ENCODE results near the gene YJEFN3.

YJEFN3 gene

DNA sequence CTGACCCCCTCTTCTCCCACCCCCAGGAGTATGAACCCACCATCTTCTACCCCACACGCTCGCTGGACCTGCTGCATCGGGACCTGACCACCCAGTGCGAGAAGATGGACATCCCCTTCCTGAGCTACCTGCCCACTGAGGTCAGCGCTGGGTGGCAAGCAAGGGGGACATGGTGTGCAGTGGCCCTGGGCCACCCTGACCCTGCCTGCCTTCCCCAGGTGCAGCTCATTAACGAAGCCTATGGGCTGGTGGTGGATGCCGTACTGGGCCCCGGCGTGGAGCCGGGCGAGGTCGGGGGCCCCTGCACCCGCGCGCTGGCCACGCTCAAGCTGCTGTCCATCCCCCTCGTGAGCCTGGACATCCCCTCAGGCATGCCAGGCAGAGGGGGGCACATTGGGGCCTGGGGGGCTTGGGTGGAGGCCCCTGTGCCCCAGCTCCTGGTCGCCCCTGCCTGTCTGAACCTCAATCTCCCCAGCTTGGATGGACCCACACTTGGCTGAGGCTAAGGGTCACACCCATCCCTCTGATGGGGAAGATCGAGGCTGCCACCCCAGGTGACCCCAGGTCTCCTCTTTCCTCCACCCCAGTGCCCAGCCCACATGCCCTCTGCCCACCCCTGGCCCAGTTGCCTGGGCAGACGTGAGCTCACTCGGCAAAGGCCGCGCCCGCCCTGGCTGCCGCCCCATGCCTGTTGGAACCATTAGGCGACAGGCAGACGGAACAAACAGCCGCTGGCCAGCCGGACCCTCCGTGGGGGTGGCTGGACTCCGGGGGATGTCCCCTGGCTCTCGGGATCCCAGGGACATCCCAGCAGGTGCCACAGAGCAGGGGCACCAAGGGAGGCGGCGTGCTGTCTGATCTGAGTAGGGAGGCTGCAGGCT is 6.8 kb downstream of the YJEFN3 start:
- in situ Hi-C loops (cut with MboI; ENCODE audit: low sequenced_read_pairs): loop anchor here (25.0 kb wide), 1 partner anchor 752 kb away; no protein-coding TSS in a partner anchor

DNA sequence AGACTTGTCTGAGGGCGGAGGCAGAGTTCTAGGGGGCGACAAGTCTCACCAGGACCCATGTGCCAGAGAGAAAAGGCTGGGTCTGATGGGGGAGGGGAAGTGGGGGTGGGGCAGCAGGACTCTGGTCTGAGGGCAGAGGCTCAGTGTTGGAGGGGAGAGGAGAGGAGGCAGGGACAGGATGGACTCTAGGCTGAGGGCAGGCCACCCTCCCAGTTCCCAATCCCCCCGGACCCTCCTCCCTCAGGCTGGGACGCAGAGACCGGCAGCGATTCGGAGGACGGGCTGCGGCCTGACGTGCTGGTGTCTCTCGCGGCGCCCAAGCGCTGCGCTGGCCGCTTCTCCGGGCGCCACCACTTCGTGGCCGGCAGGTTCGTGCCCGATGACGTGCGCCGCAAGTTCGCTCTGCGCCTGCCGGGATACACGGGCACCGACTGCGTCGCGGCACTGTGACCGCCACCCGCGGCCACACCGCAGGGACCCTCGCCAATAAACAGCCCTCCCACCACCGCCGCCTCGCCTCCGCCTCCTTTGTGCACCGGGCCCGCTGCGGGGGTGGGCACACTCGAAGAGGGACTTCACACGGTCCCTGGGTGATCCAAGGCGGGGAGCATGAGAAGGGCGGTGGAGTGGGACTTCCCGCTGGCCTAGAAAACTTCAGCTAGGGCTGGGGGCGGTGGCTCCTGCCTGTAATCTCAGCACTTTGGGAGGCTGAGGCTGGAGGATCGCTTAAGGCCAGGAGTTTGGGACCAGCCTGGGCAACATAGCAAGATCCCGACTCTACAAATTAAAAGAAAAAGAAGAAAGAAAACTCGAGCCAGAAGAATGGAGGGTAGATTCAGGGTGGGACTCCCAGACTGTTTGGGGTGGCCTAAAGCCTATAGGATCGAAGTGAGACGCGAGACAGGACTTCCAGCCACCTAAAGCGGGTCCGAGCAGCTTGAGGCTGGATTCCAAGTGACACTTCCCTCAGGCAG is 8.7 kb downstream of the YJEFN3 start:
- in situ Hi-C loops (cut with MboI; ENCODE audit: low sequenced_read_pairs): loop anchor here (25.0 kb wide), 1 partner anchor 750 kb away; no protein-coding TSS in a partner anchor

DNA sequence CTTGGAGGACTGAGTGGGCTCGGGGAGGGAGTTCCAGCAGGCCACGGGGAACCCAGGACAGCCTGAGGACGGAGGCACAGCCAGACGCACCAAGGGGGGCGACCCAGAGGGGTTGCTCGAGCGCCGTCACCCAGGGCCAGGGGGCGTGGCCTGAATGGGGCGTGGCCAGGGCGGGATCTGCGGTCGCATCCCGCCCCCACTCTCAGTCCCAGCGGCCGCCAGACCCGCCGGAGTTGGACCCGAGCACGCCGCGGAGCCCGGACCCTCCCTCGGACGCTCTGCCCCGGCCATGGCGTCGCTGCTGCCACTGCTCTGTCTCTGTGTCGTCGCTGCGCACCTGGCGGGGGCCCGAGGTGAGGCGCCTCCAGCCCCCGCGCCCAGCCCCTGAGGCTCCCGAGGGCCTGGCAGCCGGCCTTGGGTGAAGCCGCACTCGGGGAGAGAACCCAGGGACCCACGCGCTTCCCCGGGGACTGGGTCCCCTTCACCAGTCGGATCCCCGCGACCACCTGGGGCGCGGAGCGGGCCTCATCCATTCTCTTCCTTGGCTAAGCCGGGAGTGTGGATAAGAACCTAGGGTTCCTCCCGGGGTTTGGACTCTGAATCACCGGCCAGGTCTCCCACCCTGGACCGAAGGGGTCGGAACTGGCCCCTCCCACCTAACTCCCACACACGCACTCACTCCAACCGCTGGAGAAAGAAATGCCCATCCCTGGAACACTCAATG is 9.5 kb downstream of the YJEFN3 start, which contains the start of gene CILP2:
Gene CILP2, plus strand, starts transcription at position 205 of the 724 bp plus-strand sequence. Its CDS starts 85 bp downstream, at position 290.
- in situ Hi-C loops (cut with MboI; ENCODE audit: low sequenced_read_pairs): loop anchor here (25.0 kb wide), 1 partner anchor 749 kb away; no protein-coding TSS in a partner anchor

DNA sequence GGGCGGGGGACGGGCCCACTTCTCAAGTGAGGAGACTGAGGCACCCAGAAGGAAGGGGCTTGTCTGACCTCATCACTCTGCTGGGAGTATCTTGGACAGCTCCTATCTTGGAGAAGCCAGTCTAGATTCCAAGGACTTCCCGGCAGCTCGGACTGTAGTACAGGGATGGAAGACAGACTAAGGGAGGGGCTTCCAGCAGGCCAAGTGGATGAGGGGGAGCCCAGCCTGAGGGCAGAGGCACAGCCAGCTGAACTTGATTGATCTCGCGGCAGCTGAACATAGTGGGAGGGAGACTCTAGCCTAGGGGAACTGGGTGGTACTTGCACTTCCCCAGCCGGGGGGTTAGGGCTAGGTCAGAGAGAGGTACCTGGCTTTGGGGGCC is 10.1 kb downstream of the YJEFN3 start:
- in situ Hi-C loops (cut with MboI; ENCODE audit: low sequenced_read_pairs): loop anchor here (25.0 kb wide), 1 partner anchor 749 kb away; no protein-coding TSS in a partner anchor

DNA sequence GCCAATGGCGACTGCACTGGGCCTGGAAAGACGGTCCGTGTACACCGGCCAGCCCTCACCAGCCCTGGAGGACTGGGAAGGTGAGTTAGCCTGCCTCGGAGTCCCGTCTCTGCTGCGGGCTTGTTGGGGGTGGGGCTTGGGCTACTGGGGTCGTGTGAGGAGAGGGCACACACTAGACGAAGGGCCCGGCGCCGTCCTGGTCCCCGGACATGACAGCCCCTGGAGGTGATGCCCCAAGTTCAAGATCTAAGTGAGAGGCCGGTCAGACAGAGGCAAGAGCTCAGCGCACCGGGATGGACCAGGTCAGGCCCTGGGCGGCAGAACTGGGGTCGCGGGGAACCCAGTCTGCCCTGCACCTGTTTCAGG is 11.0 kb downstream of the YJEFN3 start:
- in situ Hi-C loops (cut with MboI; ENCODE audit: low sequenced_read_pairs): loop anchor here (10.0 to 25.0 kb wide), 2 partner anchors 105 to 748 kb away; partner anchors contain the start of gene GMIP

DNA sequence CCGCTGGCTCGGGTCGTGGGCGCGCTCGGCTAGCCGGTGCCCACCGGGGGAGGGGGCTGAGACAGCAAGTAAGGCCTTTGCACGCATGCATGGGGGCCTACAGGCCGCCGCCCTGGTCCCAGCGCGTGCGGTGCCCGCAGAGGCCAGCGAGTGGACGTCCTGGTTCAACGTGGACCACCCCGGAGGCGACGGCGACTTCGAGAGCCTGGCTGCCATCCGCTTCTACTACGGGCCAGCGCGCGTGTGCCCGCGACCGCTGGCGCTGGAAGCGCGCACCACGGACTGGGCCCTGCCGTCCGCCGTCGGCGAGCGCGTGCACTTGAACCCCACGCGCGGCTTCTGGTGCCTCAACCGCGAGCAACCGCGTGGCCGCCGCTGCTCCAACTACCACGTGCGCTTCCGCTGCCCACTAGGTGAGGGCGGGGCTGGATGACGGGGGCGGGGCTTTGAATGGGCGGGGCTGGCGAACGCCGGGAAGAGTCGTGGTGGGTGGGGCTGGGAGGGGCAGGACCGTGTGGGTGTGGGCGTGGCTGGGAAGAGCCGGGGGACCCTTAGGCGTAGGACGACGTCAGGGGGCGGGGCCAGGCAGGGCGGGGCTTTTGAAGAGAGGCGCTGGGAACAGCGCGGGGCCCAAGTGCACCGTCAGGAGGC is 11.5 kb downstream of the YJEFN3 start:
- in situ Hi-C loops (cut with MboI; ENCODE audit: low sequenced_read_pairs): loop anchor here (10.0 to 25.0 kb wide), 2 partner anchors 105 to 747 kb away; partner anchors contain the start of gene GMIP

DNA sequence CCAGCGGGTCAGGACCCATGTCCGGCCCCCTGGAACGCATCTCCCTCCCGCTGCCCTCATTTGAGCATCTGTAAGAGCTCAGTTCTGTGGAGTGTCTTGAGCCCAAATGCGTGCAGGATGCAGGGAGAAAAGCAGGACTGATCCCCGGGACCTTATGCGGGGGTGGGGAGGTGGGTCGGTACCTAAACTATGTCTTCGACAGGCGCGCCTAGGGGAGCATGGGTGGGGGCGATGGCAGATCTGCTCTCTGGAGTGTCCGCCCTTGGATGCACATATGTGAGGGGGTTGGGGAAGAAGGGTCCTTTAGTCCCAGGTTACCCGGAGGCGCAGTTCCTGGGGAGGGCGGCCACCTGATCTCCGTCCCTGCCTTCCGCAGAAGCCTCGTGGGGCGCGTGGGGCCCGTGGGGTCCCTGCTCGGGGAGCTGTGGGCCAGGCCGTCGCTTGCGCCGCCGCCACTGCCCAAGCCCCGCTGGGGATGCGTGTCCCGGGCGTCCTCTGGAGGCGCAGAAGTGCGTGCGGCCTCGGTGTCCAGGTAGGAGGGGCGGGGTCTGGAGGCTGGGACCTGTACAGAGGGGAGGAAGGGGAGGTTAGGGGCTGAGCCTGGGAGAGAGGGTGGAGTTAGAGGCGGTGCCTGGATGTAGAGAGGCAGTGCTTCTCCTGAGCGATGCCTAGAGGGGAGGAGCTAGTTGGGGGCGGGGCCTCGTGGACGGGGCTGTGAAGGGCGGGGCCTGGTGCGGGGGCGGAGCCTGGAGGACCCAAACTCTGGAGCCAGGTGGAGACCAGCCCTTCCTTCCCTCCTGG is 12.2 kb downstream of the YJEFN3 start:
- in situ Hi-C loops (cut with MboI; ENCODE audit: low sequenced_read_pairs): loop anchor here (10.0 to 25.0 kb wide), 2 partner anchors 104 to 746 kb away; partner anchors contain the start of gene GMIP

DNA sequence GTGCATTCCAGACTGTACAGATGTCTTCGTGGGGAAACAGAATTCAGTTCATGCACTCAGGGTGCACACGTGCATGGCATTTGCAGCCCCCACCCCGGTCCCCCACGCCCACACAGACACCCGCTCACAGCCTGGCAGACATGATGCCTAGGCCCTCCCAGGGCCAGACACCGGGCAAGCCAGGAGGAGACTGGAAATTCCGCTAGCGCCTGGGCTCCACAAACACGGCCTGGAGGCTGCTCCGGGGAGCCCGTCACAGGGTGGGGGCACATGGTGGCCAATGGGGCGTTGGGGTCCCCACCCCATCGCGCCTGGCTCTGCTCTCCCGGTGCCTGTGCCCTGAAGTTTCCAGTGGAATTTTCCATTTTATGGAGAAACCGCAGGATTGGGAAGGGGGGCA is 12.9 kb downstream of the YJEFN3 start:
- in situ Hi-C loops (cut with MboI; ENCODE audit: low sequenced_read_pairs): loop anchor here (10.0 to 25.0 kb wide), 2 partner anchors 103 to 746 kb away; partner anchors contain the start of gene GMIP

DNA sequence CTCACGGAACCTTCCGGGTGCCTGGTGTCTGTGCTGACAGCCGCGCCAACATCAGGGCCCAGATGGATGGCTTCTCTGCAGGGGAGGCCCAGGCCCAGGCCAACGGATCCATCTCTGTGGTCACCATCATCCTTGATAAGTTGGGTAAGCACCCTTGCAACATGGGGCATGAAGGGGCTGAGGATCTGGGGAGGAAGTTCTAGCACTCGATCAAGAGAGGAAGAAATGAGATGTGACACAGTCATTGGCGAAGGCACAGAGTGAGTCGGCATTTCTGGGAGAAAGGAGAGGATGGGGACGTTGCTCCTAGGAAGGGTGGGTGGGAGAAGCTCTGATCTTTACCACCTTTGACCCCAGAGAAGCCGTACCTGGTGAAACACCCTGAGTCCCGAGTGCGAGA is 13.8 kb downstream of the YJEFN3 start:
- in situ Hi-C loops (cut with MboI; ENCODE audit: low sequenced_read_pairs): loop anchor here (10.0 to 25.0 kb wide), 2 partner anchors 102 to 745 kb away; partner anchors contain the start of gene GMIP

DNA sequence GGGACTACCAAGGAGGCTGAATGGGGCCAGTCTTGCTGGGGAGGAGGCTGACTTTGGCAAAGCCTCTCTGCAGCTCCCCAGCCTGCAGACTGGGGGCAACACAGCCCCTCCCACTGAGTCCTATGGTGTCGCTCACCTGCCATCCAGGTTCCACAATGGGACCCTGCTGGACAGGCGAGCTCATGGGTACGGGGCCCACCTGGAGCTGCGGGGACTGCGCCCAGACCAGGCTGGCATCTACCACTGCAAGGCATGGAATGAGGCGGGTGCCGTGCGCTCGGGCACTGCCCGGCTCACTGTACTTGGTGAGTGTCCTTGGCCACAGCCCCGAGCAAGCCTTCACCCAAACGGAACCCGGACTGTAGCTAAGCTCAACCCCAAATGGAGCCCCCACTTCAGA is 14.4 kb downstream of the YJEFN3 start:
- in situ Hi-C loops (cut with MboI; ENCODE audit: low sequenced_read_pairs): loop anchor here (10.0 to 25.0 kb wide), 2 partner anchors 102 to 744 kb away; partner anchors contain the start of gene GMIP

DNA sequence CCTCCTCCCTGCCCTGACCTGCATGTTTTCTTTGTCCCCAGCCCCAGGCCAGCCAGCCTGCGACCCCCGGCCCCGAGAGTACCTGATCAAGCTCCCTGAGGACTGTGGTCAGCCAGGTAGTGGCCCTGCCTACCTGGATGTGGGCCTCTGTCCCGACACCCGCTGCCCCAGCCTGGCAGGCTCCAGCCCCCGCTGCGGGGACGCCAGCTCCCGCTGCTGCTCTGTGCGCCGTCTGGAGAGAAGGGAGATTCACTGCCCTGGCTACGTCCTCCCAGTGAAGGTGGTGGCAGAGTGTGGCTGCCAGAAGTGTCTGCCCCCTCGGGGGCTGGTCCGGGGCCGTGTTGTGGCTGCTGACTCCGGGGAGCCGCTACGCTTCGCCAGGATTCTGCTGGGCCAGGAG is 14.9 kb downstream of the YJEFN3 start:
- in situ Hi-C loops (cut with MboI; ENCODE audit: low sequenced_read_pairs): loop anchor here (10.0 to 25.0 kb wide), 2 partner anchors 101 to 744 kb away; partner anchors contain the start of gene GMIP

DNA sequence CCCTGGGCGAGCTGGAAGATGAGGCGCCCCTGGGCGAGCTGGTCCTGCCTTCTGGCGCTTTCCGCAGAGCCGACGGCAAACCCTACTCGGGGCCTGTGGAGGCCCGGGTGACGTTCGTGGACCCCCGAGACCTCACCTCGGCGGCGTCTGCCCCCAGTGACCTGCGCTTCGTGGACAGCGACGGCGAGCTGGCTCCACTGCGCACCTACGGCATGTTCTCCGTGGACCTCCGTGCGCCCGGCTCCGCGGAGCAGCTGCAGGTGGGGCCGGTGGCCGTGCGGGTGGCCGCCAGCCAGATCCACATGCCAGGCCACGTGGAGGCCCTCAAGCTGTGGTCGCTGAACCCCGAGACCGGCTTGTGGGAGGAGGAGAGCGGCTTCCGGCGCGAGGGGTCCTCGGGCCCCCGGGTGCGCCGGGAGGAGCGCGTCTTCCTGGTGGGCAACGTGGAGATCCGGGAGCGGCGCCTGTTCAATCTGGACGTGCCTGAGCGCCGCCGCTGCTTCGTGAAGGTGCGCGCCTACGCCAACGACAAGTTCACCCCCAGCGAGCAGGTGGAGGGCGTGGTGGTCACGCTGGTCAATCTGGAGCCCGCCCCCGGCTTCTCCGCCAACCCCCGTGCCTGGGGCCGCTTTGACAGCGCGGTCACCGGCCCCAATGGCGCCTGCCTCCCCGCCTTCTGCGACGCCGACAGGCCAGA is 15.7 kb downstream of the YJEFN3 start:
- in situ Hi-C loops (cut with MboI; ENCODE audit: low sequenced_read_pairs): loop anchor here (10.0 to 25.0 kb wide), 2 partner anchors 100 to 743 kb away; partner anchors contain the start of gene GMIP

DNA sequence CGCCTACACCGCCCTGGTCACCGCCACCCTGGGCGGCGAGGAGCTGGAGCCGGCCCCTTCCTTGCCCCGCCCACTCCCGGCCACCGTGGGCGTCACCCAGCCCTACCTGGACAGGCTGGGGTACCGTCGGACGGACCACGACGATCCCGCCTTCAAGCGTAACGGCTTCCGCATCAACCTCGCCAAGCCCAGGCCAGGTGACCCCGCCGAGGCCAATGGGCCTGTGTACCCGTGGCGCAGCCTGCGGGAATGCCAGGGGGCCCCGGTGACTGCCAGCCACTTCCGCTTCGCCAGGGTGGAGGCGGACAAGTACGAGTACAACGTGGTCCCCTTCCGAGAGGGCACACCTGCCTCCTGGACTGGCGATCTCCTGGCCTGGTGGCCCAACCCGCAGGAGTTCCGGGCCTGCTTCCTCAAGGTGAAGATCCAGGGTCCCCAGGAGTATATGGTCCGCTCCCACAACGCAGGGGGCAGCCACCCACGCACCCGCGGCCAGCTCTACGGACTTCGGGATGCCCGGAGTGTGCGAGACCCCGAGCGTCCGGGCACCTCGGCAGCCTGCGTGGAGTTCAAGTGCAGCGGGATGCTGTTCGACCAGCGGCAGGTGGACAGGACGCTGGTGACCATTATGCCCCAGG is 16.4 kb downstream of the YJEFN3 start:
- in situ Hi-C loops (cut with MboI; ENCODE audit: low sequenced_read_pairs): loop anchor here (10.0 to 25.0 kb wide), 2 partner anchors 100 to 742 kb away; partner anchors contain the start of gene GMIP

DNA sequence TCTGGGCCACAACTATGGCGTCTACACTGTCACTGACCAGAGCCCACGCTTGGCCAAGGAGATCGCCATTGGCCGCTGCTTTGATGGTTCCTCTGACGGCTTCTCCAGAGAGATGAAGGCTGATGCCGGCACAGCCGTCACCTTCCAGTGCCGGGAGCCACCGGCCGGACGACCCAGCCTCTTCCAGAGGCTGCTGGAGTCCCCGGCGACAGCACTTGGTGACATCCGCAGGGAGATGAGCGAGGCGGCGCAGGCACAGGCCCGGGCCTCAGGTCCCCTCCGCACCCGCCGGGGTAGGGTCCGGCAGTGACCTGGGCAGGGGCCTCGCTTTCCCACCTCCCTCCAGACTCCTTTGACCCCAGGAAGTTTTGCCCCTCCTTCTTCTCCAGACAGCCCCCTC is 17.0 kb downstream of the YJEFN3 start:
- in situ Hi-C loops (cut with MboI; ENCODE audit: low sequenced_read_pairs): loop anchor here (10.0 to 25.0 kb wide), 2 partner anchors 99 to 742 kb away; partner anchors contain the start of gene GMIP

DNA sequence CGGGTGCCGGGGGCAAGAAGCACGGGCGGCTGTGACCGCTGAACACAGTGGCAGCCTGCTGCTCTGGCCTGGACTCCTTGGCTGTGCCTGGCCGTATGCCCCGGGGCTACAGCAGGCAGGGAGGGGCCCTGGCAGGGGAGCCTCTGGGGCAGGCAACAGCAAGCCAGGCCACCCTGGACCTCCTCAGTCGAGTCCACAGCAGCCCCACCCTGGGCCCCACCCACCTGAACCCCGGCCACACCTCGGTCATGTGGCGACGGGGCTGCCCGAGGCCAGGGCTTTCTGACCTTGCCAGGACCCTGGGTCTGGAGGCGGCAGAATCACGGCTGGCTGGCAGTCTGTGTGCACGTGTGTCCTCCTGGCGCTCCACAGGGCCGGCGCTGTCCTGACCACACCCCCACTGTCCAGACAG is 18.0 kb downstream of the YJEFN3 start:
- in situ Hi-C loops (cut with MboI; ENCODE audit: low sequenced_read_pairs): loop anchor here (10.0 to 25.0 kb wide), 2 partner anchors 98 to 741 kb away; partner anchors contain the start of gene GMIP

DNA sequence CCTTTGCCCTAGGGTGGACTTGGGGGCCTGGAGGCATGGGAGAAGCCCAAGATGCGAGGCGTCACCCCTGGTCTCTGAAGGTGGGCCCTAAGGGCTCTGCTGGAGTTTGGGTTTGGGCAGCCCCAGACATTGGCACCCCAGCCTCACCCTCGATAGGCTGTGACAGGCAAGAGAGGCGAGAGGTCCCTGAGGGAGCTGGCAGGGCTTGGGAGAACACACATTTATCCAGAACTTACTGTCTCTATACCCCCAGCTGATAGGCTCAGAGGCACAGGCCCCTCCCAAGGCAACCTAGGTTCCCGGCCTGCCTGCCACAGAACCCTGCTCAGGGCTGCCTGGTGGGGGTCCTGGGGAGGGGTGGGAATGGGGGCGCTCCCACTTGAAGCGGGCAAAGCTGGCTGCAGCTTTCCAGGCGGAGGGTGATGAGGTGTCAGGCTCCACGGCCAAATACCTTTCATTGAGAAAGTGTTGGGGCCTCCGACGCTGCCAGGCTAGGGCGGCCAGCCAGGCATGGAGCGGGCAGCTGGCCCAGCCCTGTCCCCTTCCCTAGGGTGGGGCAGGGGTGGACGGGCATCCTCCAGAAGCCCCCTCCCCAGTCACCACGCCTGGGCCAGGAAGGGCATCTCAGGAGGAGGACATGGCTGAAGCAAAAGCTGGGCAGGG is 19.1 kb downstream of the YJEFN3 start:
- in situ Hi-C loops (cut with MboI; ENCODE audit: low sequenced_read_pairs): loop anchor here (10.0 to 25.0 kb wide), 2 partner anchors 97 to 739 kb away; partner anchors contain the start of gene GMIP
